Activated T-cell treated with anti-CD3 and anti-CD28 coated beads for 48 hours (primary cell): ENCODE data around the gene PTPRT.
"Not testable (repeated sequence)": the region's sequence is repeated elsewhere in the genome, so short reads cannot be mapped to it uniquely, and the experiment has no call there.

Source experiments
- DNase-seq: peaks from one replicate; pipeline ENCODE4 v3.0.0-alpha.2; 2020; ENCODE audit warnings: low read depth

Gene PTPRT

DNA sequence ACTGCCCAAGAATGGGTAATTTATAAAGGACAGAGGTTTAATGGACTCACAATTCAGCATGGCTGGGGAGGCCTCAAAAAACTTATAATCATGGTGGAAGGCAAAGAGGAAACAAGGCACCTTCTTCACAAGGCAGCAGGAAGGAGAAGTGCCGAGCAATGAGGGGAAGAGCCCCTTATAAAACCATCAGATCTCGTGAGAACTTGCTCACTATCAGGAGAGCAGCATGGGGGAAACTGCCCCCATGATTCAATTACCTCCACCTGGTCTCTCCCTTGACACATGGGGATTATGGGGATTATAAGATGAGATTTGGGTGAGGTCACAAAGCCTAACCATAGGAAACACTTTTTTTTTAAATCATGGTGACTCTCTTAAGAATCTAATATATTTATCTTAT is 278.9 kb downstream of the PTPRT start:
- not testable (repeated sequence) for DNase-seq

DNA sequence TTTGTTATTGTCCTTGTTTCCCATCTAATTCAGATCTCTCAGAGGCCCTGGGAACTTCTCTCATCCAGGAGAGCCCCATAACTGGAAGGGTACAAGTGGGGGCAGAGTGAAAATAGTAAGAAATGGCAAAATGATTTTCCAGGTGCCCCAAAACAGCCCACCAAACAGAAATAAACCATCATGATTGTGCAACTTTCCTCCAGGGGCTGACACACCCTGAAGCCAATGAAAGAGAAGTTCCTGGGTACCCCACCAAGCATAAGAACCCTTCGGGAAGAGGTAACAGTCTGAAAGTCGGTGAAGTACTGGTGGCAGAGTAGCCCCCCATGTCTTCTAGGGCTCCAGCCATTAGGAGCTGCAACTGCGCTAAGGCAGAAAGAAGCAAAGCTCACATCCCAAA is 282.0 kb downstream of the PTPRT start:
- DNase-seq = no peak

- DNase-seq = no peak
These were observed 283.6 kb downstream of the PTPRT start for GRCh38 chr20:42906120-42906519.

GRCh38 chr20:42902509-42902908 is 287.2 kb downstream of the PTPRT start:
- no peak for DNase-seq

GRCh38 chr20:42901689-42902440 is 287.8 kb downstream of the PTPRT start:
- no peak for DNase-seq

- not testable (repeated sequence) for DNase-seq
These were observed 288.9 kb downstream of the PTPRT start for GRCh38 chr20:42900764-42901163.

DNA sequence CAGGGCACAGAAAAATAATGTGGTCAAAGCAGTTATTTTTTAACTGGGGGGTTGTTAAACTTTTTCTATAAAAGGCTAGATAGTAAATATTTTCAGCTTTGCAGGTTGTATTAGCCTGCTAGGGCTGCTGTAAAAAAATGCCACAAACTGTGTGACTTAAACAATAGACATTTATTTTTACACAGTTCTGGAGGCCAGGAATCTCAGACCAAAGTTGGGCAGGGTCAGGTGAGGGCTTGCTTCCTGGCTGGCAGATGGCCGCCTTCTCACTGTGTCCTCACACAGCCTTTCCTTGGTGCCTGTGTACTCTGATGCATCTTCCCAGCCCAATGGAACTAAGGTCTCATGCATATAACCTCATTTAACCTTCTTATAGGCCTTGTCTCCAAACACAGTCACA is 294.7 kb downstream of the PTPRT start:
- no peak for DNase-seq

GRCh38 chr20:42894483-42894882 is 295.2 kb downstream of the PTPRT start:
- DNase-seq = no peak

DNA sequence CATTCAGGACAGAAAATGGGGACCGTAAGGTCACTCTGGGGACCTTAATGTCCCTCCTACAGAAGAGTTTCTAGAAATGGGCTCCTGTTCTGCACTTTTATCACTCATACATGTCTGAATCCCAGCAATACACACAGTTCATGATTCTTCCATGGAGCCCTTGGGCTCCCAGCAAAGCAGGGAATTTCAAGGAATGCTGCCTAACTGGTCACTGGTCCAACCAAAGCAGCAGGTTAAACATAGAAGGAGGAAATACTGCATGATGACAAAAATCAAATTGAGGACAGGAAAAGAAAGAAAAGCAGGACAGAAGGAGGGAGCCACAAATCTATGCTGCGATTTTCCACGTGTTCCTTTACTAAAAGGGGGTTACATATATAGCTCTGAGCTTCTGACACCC is 300.2 kb downstream of the PTPRT start:
- no peak for DNase-seq

GRCh38 chr20:42887281-42887680 is 302.4 kb downstream of the PTPRT start:
- no peak for DNase-seq

DNA sequence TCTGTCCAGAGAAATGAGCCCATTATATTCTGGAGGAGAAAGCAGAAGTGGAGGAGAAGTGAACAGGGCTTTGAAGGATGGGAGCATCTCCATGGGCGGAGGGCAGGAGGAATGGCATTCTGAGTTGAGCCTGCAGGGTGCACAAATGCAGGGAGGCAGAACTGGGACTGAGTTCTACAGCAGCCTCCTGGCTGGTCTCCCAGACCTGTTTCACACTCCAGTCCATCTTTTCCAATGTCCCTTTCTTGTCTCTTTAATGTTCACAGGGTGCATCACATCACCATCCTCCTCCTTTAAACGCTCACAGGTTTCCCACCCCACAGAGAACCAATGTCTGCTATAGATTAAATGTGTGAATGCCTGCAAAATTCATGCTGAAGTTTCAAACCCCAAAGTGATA is 302.9 kb downstream of the PTPRT start:
- no peak for DNase-seq

GRCh38 chr20:42886046-42886445 is 303.7 kb downstream of the PTPRT start:
- DNase-seq = no peak

GRCh38 chr20:42875581-42875980 is 314.1 kb downstream of the PTPRT start:
- no peak for DNase-seq

GRCh38 chr20:42873259-42873658 is 316.4 kb downstream of the PTPRT start:
- no peak for DNase-seq

GRCh38 chr20:42864116-42864515 is 325.6 kb downstream of the PTPRT start:
- no peak for DNase-seq

- no peak for DNase-seq
These were observed 327.3 kb downstream of the PTPRT start for GRCh38 chr20:42862446-42862845.

GRCh38 chr20:42857446-42857845 is 332.3 kb downstream of the PTPRT start:
- no peak for DNase-seq

DNA sequence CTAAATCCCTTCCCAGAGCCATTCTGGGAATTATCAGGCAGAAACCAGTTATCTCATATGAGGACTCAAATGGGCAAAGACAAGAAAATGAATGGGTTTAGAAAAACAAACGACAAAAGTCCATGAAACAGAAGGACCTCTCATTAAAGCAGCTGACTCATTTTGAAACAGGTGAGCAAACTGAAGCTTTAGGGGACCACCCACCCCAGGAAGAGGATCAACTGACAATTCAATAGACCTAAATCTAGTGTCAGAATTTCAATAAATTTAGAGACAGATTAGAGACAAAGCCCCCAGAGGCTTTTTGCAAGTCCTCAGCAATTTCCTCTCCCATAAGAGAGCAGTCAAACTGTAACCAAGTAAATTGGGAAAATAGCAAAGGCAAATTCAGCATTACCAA is 333.8 kb downstream of the PTPRT start:
- DNase-seq = no peak

DNA sequence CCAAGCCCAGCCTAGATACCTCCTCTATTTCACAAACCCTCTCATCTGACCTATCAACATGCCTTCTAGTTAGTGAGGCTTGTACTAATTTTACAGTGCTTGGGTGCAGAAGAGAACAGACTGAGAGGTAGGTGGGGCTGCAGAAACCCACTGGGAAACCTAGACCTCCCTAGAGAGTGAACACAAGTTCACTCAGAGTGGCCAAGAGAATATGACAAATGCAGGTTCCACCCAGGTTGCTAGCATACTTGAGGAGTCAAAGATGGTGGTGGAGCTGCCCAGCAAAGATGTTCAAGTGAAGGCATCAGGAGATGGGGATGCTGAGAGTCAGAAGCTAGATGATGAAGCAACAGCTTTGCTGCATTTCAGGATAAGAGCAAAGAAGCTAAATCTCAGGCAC is 337.0 kb downstream of the PTPRT start:
- no peak for DNase-seq

GRCh38 chr20:42846784-42847490 is 342.8 kb downstream of the PTPRT start:
- no peak for DNase-seq

DNA sequence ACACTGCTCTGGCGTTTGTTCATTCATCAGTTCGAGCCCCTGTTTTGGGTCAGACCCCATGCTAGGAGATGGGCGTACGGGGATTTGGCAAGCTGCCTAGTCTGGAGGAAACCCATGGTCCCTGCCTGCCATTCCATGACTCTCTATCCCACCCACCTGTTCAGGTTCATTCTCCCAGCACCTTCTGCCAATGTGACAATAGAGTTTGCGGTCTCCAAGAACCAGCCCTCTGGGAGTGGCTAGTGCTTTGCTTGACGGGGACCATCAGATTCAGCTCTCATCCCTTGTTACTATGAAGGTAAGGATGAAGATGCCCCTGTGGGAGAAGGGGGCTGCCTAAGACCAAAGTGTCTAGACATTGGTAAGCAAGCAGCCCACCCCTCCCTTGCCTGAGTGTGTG is 345.0 kb downstream of the PTPRT start:
- no peak for DNase-seq

GRCh38 chr20:42837456-42837855 is 352.2 kb downstream of the PTPRT start:
- DNase-seq = no peak

GRCh38 chr20:42836339-42836738 is 353.4 kb downstream of the PTPRT start:
- DNase-seq = no peak

DNA sequence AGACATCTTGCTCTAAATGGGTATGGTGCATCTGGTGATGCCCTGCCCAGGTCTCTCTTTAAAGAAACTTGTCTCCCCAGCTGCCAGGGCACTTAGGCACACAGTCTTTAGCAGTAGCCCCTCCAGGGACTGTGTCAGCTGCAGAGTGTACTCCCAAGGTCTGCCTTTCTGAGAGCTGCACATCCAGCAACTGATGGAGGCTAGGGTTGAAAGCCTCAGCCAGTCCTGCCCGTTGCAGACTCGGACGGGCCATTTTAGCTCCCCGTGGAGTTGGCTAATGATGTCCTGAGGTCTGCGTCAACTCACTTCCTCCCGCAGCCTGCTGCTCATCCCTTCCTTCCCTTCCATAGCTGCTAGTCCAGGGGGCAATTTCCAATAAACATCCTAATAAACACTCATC is 381.8 kb downstream of the PTPRT start:
- no peak for DNase-seq
